Suppressor macrophage treated with lipopolysaccharide for 1 hour (primary cell): ENCODE measurements around the gene NR1D2.
A peak's percentile ranks its signal among the peaks of the same experiment; 100 is the strongest.
"Not testable (repeated sequence)": the region's sequence is repeated elsewhere in the genome, so short reads cannot be mapped to it uniquely, and the experiment has no call there.

ENCODE experiments used
- DNase-seq, 3 donors: peaks; one replicate each; pipeline ENCODE4 v3.0.0-alpha.2; 2020 to 2022

The NR1D2 gene

DNA sequence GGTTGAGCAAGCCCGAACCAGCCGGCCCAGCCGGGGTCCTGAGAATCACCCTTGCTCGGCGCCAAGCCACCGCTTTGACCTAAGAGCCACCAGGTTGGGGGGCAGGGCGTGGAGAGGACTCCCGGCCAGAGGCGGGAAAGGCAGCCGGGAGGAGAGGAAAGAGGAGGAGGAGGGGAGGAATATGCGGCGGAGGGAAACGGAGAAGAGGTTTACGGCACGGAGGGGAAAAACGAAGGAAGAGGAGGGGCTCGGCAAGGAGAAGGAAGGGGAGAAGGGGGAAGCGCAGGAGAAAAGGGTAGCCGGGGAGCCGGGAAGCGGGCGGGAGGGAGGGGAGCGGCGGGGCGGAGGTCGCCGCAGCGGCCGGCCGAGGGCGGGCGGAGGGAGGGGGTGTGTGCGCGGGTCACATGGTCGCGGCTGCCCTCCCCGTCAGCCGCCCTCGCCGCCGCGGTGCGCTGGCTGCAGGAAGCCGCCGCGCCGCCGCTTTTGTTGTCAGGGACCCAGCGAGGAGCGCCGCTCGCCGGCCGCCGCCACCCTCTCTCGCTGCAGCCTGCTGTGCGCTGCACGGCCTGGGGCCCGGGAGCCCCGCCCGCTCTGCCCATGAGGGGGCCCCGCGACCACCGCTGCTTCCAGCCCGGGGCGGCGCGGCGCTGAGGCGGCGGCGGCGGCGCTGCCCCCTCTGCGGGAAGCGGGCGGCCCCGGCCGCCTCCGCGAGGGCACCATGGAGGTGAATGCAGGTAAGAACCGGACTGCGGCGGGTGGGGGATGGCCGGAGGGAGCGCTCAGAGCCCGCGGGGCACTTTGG, at the start of gene NR1D2:
Gene NR1D2, plus strand, starts transcription at position 426 of the 802 bp plus-strand sequence. Its CDS starts 293 bp downstream, at position 719.
- peak; percentile 90 to 96 (median 93) for DNase-seq

DNA sequence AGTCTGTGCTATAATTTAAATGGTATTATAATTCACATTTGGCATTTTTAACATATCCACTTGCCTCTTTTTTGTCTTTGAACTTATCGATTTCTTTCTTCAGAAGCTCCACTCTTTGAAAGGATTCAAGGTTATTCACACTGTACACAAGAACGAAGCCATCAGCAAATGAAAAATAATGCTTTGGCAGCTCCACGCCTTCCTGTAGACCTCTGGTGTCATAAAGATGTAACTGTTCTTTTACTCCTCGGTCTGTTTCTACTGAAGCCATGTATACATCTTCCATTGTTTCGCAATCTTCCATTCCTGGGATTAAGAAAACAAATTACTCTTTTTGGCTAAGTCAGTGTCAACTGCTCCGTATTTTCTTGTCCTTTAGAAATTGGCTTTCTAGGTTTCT, 44.3 kb upstream of the NR1D2 start:
- DNase-seq = no peak

DNA sequence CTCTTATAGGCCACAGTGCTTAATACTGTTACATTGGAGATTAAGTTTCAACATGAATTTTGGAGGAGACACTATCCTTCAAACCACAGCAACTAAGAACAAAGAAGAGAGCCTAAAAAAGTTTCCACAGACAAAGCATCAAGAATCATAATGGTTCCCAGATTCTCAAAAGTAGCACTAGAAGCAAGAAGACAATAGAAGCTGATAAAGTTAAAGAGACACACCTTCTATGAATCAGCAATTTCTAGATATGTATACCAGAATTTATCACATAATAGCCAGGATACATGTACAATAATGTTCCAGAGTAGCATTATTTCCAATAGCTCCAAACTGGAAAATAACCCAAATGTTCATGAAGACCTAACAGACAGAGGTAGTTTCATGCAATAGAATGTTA, 40.5 kb upstream of the NR1D2 start:
- DNase-seq = no peak

DNA sequence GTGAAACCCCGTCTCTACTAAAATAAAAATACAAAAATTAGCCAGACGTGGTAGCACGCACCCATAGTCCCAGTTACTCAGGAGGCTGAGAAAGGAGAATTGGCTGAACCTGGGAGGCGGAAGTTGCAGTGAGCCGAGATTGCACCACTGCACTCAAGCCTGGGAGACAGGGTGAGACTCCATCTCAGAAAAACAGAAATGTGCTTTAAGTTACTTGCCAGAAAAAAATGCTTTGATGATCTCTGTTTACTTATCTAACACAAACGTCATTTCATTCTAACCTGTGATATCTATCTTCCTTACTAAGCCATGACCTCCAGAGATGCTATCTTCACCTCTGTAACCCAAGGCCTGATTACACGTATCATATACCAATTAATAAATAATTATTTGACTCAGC, 35.7 kb upstream of the NR1D2 start:
- no peak for DNase-seq

DNA sequence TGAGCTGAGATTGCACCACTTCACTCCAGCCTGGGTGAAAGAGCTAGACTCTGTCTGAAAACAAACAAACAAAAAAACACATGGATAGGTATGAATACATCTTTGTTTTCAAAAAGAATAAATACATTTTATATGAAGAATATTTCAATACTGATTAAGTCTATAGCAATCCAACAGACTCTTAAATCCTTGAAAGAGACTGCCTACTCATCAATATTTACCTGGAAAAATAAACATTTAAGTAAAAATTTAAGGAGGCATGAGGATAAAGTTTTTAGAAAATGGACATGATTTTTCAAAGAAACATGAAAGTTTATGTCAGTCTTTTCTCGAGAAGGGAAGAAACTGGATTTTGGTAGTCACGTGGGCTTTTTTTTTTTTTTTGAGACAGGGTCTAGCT, 33.7 kb upstream of the NR1D2 start:
- no peak for DNase-seq

DNA sequence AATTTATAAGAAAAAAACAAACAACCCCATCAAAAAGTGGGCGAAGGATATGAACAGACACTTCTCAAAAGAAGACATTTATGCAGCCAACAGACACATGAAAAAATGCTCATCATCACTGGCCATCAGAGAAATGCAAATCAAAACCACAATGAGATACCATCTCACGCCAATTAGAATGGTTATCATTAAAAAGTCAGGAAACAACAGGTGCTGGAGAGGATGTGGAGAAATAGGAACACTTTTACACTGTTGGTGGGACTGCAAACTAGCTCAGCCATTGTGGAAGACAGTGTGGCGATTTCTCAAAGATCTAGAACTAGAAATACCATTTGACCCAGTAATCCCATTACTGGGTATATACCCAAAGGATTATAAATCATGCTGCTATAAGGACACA, 32.8 kb upstream of the NR1D2 start:
- not testable (repeated sequence) for DNase-seq

DNA sequence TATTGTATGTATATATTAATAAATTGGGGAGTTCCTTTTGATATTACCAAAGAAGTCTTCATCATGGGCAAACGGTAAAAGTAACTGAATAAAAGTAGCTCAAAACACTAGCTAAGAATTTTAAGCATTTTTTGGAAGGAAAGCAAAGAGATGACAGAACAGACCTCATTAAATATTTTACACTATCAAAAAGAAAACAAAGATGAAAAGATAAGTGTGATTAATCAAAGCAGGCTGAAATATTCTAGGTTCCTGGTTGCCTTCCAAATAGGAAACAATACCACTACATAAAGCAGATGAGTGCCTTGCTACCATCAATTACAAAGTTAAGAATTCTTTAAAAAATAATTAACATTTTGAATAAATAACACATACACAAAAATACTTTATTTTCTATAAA, 31.9 kb upstream of the NR1D2 start:
- DNase-seq = no peak

DNA sequence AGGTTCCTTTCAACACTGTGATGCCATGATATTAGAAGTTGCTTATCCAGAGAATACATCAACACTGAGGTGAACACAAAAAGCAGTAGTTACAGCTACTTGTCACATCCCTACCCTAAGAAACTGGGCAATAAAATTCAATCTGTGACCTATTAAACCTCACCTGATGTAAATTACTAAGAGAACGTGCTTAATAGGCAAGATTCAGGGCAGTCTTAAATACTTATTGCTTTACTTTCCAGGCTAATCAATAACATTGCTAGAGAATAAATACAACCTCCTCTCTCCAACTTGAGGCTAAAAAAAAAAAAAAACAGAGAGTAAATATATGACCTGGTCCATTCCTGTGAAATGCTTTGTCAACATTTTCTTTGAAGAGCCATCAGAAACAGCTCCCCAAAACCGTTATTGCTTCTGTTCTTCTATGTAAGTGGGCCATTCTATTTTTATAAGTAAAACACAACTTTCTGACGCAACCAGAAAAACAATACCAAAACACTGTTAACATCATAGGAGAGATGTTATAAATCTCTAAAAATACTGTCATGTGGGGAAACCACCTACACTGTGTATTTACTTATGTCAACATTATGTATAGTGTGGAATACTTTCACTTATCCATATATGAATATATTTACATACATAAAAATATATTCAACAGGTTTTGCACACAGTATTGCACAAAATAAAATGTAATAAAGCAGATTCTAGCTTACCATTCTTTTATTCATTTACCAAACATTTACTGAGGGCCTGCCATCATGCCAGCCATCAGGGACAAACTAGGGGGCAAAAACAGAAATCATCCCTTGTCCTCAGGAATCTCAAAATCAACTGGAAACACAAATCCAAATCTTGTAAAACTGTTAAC, 31.0 kb upstream of the NR1D2 start:
- peak in 1 of 3 donors; percentile 54 for DNase-seq

DNA sequence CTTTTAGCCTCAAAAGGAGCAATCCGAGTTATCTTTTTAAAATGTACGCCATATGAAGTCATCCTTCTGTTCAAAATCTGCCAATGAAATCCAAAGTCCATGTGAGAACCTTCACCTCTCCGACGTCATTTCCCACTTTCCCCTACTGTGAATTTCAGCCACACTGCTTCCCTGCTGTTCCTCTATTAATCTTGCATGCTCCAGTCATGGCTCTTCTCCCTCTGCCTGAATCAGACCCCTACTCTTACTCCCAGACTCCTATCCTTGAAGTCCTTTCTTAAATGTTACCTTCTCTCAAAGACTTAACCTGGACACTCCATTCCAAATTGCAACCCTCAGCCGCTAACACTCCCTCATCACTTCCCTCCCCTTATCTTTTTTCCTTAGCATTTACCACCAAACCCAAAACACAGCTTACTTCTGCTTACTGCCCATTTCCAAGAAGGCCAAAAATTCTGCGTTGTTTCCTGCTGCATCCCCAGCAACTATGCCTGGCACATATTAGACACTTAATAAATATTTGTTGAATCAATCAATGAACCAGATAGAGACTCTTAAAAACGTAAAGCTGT, 29.5 kb upstream of the NR1D2 start:
- DNase-seq = peak in 2 of 3 donors; percentile 50 to 61

DNA sequence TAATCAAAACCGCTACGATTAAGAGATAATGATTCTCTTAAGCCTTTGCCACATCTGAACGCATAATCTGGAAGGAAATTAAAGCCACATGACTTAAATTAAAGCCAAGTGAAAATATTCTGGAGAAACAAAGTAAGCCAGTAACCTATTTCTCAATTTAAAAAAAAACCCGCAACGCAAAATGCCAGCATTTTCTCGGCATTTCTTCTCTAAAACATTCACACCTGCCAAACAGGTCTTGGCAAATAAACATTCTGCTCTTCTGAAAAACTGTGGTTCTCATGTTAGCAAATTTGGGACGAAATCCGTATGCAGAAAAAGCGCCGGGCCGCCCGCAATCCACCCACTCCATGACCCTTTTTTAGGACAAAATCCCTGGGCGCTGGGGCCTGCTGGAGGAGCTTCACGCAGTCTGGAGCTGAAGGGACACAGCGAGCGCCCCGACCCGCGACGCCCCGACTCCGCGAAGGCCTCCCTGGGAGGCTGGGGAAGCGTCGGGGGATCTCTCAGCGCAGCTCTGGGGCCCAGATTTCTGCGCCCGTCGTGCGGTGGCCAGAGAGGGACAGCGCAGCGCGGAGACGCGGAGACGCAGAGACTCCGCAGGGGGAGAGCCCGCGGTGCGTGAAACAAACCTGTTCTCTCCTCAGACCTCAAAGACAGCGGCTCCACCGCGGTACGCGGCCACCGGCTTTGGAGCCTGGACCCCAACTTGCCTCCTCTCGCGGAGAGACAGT, 28.8 kb upstream of the NR1D2 start:
- DNase-seq = peak in 1 of 3 donors; percentile 66

DNA sequence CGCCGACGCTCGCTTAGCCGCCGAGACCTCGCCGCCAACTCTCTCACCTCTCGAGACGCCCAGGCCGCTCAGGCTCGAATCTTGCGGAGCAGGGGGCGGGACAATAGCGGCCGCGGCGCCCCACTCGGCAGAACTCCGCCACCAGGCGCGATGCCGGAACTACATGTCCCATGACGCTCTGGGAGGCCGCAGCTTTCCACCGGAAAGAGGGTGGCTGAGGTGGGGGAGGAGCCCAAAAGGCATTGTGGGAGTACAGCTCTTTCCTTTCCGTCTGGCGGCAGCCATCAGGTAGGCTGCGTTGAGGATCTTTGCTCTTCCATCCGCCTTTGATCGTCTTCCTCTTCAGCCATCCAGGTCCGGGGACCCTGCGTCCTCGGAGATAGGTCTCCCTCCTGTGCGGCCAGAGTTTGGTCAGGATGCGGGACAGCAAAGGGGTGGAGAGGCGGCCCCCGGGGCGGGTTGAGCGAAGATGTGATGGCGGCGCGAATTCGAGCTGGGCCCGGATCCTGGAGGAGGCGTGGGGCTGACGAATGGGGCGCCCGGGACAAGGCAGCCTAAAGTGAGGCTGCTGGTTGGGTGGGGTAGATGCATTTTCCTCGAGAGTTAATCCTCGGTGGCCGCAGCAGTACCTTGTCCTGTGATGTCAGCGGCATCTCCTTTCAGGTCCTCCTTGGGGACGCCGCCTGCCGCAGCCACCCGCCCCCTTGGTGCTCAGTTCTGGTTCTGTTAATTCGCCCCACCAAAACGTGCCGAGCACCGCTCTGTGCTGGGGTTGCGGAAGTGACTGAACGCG, 28.0 kb upstream of the NR1D2 start, which contains the start of the genes NKIRAS1 and RPL15:
Gene NKIRAS1, minus strand, starts transcription at position 105 of the 793 bp plus-strand sequence. CDS start 6,086 bp downstream, outside the sequence.
Gene RPL15, plus strand, starts transcription at position 247 of the 793 bp plus-strand sequence. CDS start 728 bp downstream, outside the sequence.
- peak; percentile 97 to 98 (median 98) for DNase-seq

DNA sequence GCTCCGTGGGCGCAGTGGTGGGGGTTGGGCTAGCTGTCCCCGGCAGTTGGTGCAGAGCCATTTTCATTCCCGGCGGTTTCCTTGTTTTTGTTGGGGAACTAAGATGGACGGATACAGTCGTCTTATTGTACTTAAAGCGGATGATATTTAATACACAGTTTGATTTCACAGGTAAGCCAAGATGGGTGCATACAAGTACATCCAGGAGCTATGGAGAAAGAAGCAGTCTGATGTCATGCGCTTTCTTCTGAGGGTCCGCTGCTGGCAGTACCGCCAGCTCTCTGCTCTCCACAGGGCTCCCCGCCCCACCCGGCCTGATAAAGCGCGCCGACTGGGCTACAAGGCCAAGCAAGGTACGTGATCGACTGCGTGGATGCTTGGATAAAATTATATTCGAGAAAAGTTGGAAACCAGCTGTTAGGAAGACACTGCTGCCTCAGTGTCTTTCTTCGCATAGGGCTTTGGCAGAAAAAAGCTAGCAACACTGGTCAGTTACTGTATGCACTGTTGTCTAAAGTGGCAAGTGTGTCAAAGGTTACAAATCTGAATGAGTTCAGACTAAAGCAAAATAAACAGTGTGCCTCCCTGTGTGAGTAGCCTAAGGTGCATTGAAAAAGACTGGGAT, 27.3 kb upstream of the NR1D2 start:
- peak; percentile 87 to 91 (median 90) for DNase-seq

DNA sequence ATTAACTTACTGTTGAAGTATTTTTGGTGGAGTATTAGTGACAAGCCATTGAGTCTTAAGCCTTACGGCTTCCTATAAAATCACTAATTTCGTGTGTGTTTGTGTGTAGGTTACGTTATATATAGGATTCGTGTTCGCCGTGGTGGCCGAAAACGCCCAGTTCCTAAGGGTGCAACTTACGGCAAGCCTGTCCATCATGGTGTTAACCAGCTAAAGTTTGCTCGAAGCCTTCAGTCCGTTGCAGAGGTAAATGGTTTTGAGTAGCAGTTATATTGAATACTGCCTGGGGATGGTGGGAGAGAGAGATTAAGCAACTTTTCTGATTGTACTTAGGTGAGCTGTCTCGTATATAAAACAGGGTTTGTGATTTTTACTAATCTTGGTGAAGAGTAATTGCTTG, 26.8 kb upstream of the NR1D2 start:
- not testable (repeated sequence) for DNase-seq

DNA sequence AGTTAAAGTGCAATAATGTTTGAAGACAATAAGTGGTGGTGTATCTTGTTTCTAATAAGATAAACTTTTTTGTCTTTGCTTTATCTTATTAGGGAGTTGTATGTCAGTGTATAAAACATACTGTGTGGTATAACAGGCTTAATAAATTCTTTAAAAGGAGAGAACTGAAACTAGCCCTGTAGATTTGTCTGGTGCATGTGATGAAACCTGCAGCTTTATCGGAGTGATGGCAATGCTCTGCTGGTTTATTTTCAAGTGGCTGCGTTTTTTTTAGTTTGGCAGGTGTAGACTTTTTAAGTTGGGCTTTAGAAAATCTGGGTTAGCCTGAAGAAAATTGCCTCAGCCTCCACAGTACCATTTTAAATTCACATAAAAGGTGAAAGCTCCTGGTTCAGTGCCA, 25.5 kb upstream of the NR1D2 start:
- DNase-seq = no peak

DNA sequence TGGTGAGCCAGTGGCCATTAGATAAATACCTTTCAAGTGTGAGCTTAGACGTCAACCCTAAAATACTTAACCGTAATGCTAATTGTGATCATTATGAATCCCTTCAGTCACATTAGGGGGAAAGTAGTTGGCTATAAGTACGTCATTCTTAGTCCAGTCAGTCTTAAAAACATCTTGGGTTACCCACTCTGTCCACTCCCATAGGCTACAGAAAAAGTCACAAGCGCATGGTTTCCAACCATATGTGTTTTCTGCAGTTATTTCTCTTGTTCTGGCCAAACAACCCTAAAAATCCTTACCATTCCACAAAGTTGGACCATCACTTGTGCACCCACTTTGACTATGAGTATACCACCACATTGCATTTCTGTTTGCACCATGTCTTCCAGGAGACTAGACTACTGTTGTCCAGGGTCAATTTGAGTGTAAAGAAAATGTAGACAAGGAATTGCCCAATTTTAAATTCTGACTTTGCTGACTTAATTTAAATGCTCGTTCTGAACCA, 24.9 kb upstream of the NR1D2 start:
- DNase-seq = no peak

DNA sequence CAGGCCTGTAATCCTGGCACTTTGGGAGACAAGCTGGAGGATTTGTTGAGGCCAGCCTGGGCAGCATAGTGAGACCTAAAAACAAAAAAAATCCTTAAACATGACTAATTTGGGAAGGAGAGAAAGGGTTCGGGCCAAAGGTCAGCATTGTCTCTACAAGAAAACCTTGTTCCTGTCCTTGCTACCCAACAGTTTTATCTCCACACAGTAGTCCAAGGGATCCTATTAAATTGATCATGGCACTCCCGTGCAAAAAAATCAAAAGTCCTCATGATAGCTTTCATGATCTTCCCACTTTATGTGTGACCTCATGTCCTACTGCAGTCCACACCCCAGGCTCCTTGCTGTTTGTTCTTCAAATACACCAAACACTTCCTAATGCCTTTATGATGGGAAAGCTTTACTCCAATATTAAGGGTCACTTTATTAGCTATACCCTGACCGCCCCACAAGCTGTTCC, 24.0 kb upstream of the NR1D2 start:
- DNase-seq = no peak

DNA sequence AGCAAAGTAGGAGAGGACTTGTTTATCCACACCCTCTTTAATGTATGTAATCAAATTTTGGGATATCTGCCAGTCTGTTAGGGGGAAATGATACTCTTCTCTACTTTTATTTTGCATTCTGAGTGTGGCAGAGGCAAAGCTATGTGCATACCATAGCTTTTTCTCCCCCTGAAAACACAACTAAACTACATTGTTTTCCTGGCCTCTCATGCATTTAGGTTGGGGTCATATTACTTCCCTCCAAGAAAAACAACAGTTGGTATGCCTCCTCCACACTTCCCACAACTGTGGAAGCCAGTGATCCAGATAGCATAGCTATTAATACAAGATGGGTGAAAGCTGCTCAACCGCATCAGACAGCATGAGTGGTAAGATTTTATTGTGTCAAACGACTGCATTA, 21.3 kb upstream of the NR1D2 start:
- no peak for DNase-seq

DNA sequence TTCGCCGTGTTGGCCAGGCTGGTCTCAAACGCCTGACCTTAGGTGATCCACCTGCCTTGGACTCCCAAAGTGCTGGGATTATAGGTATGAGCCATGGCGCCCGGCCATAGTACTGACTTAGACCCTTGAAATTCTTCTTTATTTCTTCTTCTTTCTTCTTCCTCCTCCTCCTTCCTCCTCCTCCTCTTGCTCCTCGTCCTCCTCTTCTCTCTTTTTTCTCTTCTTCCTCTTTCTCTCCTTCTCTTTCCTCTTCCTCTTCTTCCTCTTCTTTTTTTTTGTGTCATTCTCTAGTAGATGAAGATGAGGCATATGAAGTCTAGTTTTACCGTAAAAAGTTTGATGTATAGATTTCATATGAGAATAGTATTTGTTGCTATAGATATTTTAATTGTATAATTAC, 18.8 kb upstream of the NR1D2 start:
- no peak for DNase-seq

DNA sequence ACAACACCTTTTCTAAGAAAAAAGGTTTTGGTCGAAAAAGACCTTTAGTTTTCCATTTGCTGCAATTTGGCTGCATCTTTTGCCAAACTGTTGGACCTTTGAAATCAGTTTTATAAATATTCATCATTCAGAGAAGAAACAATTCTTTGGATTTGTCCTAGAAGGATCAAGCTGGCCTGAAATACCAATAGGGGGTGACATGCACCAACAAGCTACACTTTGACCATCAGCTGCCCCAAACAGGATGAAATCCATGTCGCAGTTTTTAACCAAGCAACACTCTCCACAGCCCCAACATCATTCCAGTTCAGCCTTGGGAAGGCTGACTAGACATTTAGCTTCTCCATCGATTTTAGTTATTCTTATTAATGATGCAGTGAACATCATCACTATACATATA, 18.4 kb upstream of the NR1D2 start:
- DNase-seq = no peak

DNA sequence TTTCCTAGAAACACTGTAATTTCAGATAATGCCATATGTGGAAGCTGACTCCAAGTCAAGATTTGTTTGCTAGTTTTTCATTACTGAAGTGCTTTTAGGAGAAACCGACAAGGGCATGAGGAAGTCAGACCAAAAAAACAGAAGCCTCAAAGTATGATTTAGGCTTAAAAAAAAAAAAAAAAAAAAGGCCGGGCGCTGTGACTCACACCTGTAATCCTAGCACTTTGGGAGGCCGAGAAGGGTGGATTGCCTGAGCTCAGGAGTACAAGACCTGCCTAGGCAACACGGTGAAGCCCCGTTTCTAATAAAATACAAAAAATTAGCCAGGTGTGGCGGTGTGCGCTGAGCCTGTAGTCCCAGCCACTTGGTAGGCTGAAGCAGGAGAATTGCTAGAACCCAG, 16.6 kb upstream of the NR1D2 start:
- DNase-seq = peak; percentile 40 to 76 (median 71)

DNA sequence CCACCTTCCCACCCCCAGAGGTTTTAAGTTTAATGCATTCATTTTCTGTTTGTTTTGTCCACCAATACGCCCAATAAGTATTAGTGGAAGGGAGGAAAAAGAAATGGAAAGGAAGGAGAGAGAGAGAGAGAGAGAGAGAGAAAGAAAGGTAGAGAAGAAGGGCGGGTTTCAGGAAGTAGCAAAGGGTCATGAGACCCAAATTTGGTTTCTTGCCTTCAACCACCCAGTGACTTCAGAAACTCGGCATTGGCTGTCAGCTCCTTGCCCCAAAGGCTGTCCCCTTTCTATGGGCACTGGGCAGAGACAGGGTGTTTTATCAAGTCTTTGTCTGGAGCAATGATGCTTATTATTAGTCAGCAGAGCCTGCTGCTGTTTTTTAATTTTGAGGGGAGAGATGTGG, 13.5 kb upstream of the NR1D2 start:
- no peak for DNase-seq
